C4-2B (cell line): ENCODE measurements around the gene DARS1.

ENCODE experiments used
- H3K27ac ChIP-seq: fragments of 450-650 bp; 2 replicates; pipeline ENCODE4 v1.5.1; 2017
- ZFX ChIP-seq: fragments of 450-650 bp; IDR thresholded peaks from 2 replicates; pipeline ENCODE4 v1.6.1; 2017
- TF ChIP-seq, protein P1 (sequence below): fragments of 450-650 bp; conservative IDR thresholded peaks from 2 replicates; pipeline ENCODE4 v1.5.1; 2017; ENCODE audit warnings: mild to moderate bottlenecking

Gene DARS1

GRCh38 chr2:135949451-135950234 is 35.8 kb downstream of the DARS1 start:
- H3K27ac ChIP-seq, result no peak overlapping the region

GRCh38 chr2:135948642-135949355 is 36.6 kb downstream of the DARS1 start:
- no peak for TF ChIP-seq ZFX
- TF ChIP-seq, protein P1, sequence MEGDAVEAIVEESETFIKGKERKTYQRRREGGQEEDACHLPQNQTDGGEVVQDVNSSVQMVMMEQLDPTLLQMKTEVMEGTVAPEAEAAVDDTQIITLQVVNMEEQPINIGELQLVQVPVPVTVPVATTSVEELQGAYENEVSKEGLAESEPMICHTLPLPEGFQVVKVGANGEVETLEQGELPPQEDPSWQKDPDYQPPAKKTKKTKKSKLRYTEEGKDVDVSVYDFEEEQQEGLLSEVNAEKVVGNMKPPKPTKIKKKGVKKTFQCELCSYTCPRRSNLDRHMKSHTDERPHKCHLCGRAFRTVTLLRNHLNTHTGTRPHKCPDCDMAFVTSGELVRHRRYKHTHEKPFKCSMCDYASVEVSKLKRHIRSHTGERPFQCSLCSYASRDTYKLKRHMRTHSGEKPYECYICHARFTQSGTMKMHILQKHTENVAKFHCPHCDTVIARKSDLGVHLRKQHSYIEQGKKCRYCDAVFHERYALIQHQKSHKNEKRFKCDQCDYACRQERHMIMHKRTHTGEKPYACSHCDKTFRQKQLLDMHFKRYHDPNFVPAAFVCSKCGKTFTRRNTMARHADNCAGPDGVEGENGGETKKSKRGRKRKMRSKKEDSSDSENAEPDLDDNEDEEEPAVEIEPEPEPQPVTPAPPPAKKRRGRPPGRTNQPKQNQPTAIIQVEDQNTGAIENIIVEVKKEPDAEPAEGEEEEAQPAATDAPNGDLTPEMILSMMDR, result no peak
- 0 out of 2 replicates have a peak overlapping the region, but pooled peaks have one; percentile 36 for H3K27ac ChIP-seq

More at GRCh38 chr2:135949451-135950234, 35.8 kb downstream of the DARS1 start:
- TF ChIP-seq, protein P1, result no peak
- TF ChIP-seq ZFX, result no peak

- TF ChIP-seq, protein P1, result no peak
- TF ChIP-seq ZFX, result no peak
- 0 out of 2 replicates have a peak overlapping the region, but pooled peaks have one; percentile 36 for H3K27ac ChIP-seq
Measured at GRCh38 chr2:135948141-135948540, 37.3 kb downstream of the DARS1 start.

DNA sequence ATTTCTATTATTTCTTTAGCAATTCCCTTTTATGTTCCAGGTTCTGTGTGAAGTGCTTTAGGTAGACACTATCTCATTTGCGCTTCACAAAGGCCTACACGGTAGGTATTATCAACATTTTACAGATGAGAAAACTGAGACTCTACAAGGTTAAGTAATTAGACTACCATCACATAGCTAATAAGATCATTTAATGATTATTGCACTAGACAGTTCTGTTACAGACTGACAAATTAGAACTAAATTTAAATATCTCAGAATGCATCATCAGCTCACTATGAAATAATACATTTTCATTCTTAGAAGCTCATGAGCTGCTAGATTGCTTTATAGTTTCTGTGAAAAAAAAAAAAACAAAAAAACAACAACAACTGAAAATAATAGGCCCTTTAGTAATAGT is 37.9 kb downstream of the DARS1 start:
- no peak for TF ChIP-seq ZFX
- TF ChIP-seq, protein P1, result no peak
- H3K27ac ChIP-seq, result no peak overlapping the region

GRCh38 chr2:135945526-135945925 is 39.9 kb downstream of the DARS1 start:
- TF ChIP-seq ZFX, result no peak
- TF ChIP-seq, protein P1, result no peak
- no peak overlapping the region for H3K27ac ChIP-seq

GRCh38 chr2:135944625-135945024 is 40.8 kb downstream of the DARS1 start:
- no peak overlapping the region for H3K27ac ChIP-seq
- TF ChIP-seq, protein P1, result no peak
- TF ChIP-seq ZFX, result no peak
